HEK293 (cell line): ENCODE results near the gene SH3BP5L.

Source experiments
- CTCF ChIP-seq: fragments of 450-650 bp; formaldehyde crosslinking; IDR thresholded peaks from 2 replicates; pipeline ENCODE4 v1.5.1; 2016; ENCODE audit warnings: missing biosample characterization, missing genetic modification characterization
- REPIN1 ChIP-seq: fragments of 450-650 bp; formaldehyde crosslinking; IDR thresholded peaks from 2 replicates; pipeline ENCODE4 v1.5.1; 2017; ENCODE audit warnings: missing biosample characterization, missing genetic modification characterization, low read depth
- ZNF266 ChIP-seq: fragments of 450-650 bp; formaldehyde crosslinking; IDR thresholded peaks from 2 replicates; pipeline ENCODE4 v1.5.1; 2016; ENCODE audit warnings: missing biosample characterization, missing genetic modification characterization, low read depth

GRCh38 chr1:248775441-248775840, 50.3 kb downstream of the SH3BP5L start:
- TF ChIP-seq ZNF266 (no peak), REPIN1 (tag by site-specific recombination) (no peak), CTCF (no peak)
